ENCODE results near the gene STX17. TPM values are rescaled to one million over a fixed set of nuclear protein-coding genes. Genes with fewer than 3 reads are reported as not detected.

STX17 gene
- total RNA-seq, 2 donors from 2014 or later: 16.1 to 18.8 TPM

GRCh38 chr9:99925541-99925940 is 19.1 kb downstream of the STX17 start:
- DNase-seq (ENCODE audit: low spot score): no peak
- Histone ChIP-seq H3K9me3 (peaks cover 0 to 18% of the 10 kb centered on the region in 2 donors), H3K36me3 (peaks cover 18% of the 10 kb centered on the region), H3K4me1 (no peaks in the 10 kb centered on the region), H3K27ac (no peak overlapping the region), H3K27me3 (no peaks in the 10 kb centered on the region), H3K4me3 (no peak overlapping the region)
- TF ChIP-seq CTCF (IDR thresholded peaks at IDR 0.05): no peak

- Histone ChIP-seq H3K27me3 (no peaks in the 10 kb centered on the region), H3K9me3 (peaks cover 0 to 18% of the 10 kb centered on the region in 2 donors), H3K27ac (no peak overlapping the region), H3K36me3 (peaks cover 6% of the 10 kb centered on the region), H3K4me1 (no peaks in the 10 kb centered on the region), H3K4me3 (no peak overlapping the region)
- no peak for DNase-seq (ENCODE audit: low spot score)
- no peak for TF ChIP-seq CTCF (IDR thresholded peaks at IDR 0.05)
Observed at GRCh38 chr9:99929652-99930051, 23.2 kb downstream of the STX17 start.

GRCh38 chr9:99931155-99931840 is 24.8 kb downstream of the STX17 start:
- Histone ChIP-seq H3K36me3 (peaks cover 6% of the 10 kb centered on the region), H3K27ac (no peak overlapping the region), H3K4me3 (no peak overlapping the region), H3K27me3 (no peaks in the 10 kb centered on the region), H3K9me3 (peaks cover 0 to 4% of the 10 kb centered on the region in 2 donors), H3K4me1 (no peaks in the 10 kb centered on the region)
- DNase-seq (ENCODE audit: low spot score): no peak
- TF ChIP-seq CTCF (IDR thresholded peaks at IDR 0.05): no peak

GRCh38 chr9:99936947-99937587 is 30.6 kb downstream of the STX17 start:
- no peak for TF ChIP-seq CTCF (IDR thresholded peaks at IDR 0.05)
- no peaks in the 10 kb centered on the region for H3K36me3 ChIP-seq
- H3K4me3 ChIP-seq: no peak overlapping the region
- DNase-seq (ENCODE audit: low spot score): no peak
- H3K27me3 ChIP-seq: no peaks in the 10 kb centered on the region
- H3K9me3 ChIP-seq: peaks cover 0 to 11% of the 10 kb centered on the region in 2 donors
- H3K4me1 ChIP-seq: no peaks in the 10 kb centered on the region
- no peak overlapping the region for H3K27ac ChIP-seq

- H3K4me1 ChIP-seq: no peaks in the 10 kb centered on the region
- no peak overlapping the region for H3K27ac ChIP-seq
- DNase-seq (ENCODE audit: low spot score): no peak
- H3K4me3 ChIP-seq: no peak overlapping the region
- peaks cover 10% of the 10 kb centered on the region for H3K36me3 ChIP-seq
- H3K27me3 ChIP-seq: no peaks in the 10 kb centered on the region
- no peaks in the 10 kb centered on the region for H3K9me3 ChIP-seq
- TF ChIP-seq CTCF (IDR thresholded peaks at IDR 0.05): no peak
Observed at GRCh38 chr9:99947395-99947794, 40.9 kb downstream of the STX17 start.
